Neuronal stem cell (in vitro differentiated cells): ENCODE results near the gene NFATC2.
A peak's percentile ranks its signal among the peaks of the same experiment; 100 is the strongest.

Experiments used
- DNase-seq: peaks from one replicate; pipeline ENCODE4 v3.0.0-alpha.2; 2013; ENCODE audit warnings: low spot score
- H2AFZ ChIP-seq: one replicate; pipeline ENCODE4 v1.6.1; 2013; ENCODE audit warnings: mild to moderate bottlenecking, low read length, inconsistent platforms
- H2AK5ac ChIP-seq: 2 replicates; pipeline ENCODE4 v1.6.1; 2013; ENCODE audit warnings: low read depth, mild to moderate bottlenecking, inconsistent platforms, low read length, moderate library complexity, mixed read lengths
- H2BK120ac ChIP-seq: 2 replicates; pipeline ENCODE4 v1.6.1; 2013; ENCODE audit warnings: low read depth, mild to moderate bottlenecking, inconsistent platforms, low read length, moderate library complexity, mixed read lengths
- H2BK12ac ChIP-seq: one replicate; pipeline ENCODE4 v1.6.1; 2013; ENCODE audit warnings: low read length, inconsistent platforms
- H2BK15ac ChIP-seq: 2 replicates; pipeline ENCODE4 v1.6.1; 2013; ENCODE audit warnings: mild to moderate bottlenecking, low read length, inconsistent platforms, mixed read lengths
- H2BK5ac ChIP-seq: one replicate; pipeline ENCODE4 v1.6.1; 2013; ENCODE audit warnings: inconsistent platforms, mild to moderate bottlenecking, low read length, moderate library complexity
- H3K14ac ChIP-seq: one replicate; pipeline ENCODE4 v1.6.1; 2013; ENCODE audit warnings: low read length, inconsistent platforms
- H3K18ac ChIP-seq: 2 replicates; pipeline ENCODE4 v1.6.1; 2013; ENCODE audit warnings: low read length, inconsistent platforms
- H3K23ac ChIP-seq: 2 replicates; pipeline ENCODE4 v1.6.1; 2013; ENCODE audit warnings: low read depth, mild to moderate bottlenecking, mixed read lengths, low read length, inconsistent platforms; ENCODE audit not compliant: poor library complexity
- H3K27ac ChIP-seq: replicated peaks from 3 replicates; pipeline ENCODE4 v1.5.1; 2013; ENCODE audit warnings: low read length, inconsistent platforms
- H3K27me3 ChIP-seq, 3 experiments: 2 replicates each; pipeline ENCODE4 v1.6.1; 2013; ENCODE audit warnings: low read length in 3 of 3, mild to moderate bottlenecking in 2 of 3, inconsistent platforms in 1 of 3, low read depth in 1 of 3, mixed read lengths in 1 of 3, moderate library complexity in 1 of 3; ENCODE audit not compliant: control insufficient read depth in 3 of 3, insufficient read depth in 3 of 3
- H3K36me3 ChIP-seq, 2 donors: replicated peaks in 1 of 2; 2 replicates each; pipeline ENCODE4 v1.6.1; 2013; ENCODE audit warnings: low read length in 2 of 2; ENCODE audit not compliant: control insufficient read depth in 2 of 2, insufficient read depth in 2 of 2
- H3K4ac ChIP-seq: 2 replicates; pipeline ENCODE4 v1.6.1; 2013; ENCODE audit warnings: inconsistent platforms, mild to moderate bottlenecking, low read length, moderate library complexity
- H3K4me1 ChIP-seq, 2 donors: 1 replicate in 1 of 2; 2 replicates in 1 of 2; pipeline ENCODE4 v1.6.1; 2013; ENCODE audit warnings: low read length in 2 of 2, low read depth in 1 of 2; ENCODE audit not compliant: control insufficient read depth in 2 of 2, insufficient read depth in 1 of 2
- H3K4me2 ChIP-seq: one replicate; pipeline ENCODE4 v1.6.1; 2013; ENCODE audit warnings: mild to moderate bottlenecking, low read length, inconsistent platforms; ENCODE audit not compliant: insufficient read depth, poor library complexity, severe bottlenecking
- H3K4me3 ChIP-seq, 2 donors: 2 replicates each; pipeline ENCODE4 v1.5.1; 2013; ENCODE audit warnings: low read length in 2 of 2, mild to moderate bottlenecking in 2 of 2, inconsistent platforms in 1 of 2, moderate library complexity in 1 of 2
- H3K79me1 ChIP-seq: one replicate; pipeline ENCODE4 v1.6.1; 2013; ENCODE audit warnings: low read depth, mild to moderate bottlenecking, inconsistent platforms, low read length, moderate library complexity
- H3K9ac ChIP-seq: one replicate; pipeline ENCODE4 v1.6.1; 2013; ENCODE audit warnings: mild to moderate bottlenecking, low read depth, low read length, inconsistent platforms; ENCODE audit not compliant: poor library complexity
- H3K9me3 ChIP-seq, 2 donors: replicated peaks in 1 of 2; 2 replicates each; pipeline versions ENCODE3 to v1.6.1; 2013; ENCODE audit warnings: low read length in 2 of 2, mild to moderate bottlenecking in 2 of 2, inconsistent platforms in 1 of 2, low read depth in 1 of 2, mixed read lengths in 1 of 2, moderate library complexity in 1 of 2; ENCODE audit not compliant: control insufficient read depth in 2 of 2, insufficient read depth in 1 of 2
- H4K8ac ChIP-seq: one replicate; pipeline ENCODE4 v1.6.1; 2013; ENCODE audit warnings: low read depth, mild to moderate bottlenecking, inconsistent platforms, low read length, moderate library complexity
- H4K91ac ChIP-seq: one replicate; pipeline ENCODE4 v1.6.1; 2013; ENCODE audit warnings: low read length, low read depth, mild to moderate bottlenecking, inconsistent platforms; ENCODE audit not compliant: poor library complexity
- WGBS, 2 donors: extraction: QIAGEN DNeasy Blood & Tissue Kit; methylation state at CpG; one replicate each; pipeline ENCODE4 v1.1.7; 2013; ENCODE audit warnings: missing lambda C conversion rate in 2 of 2, mixed read lengths in 1 of 2; ENCODE audit not compliant: insufficient read length in 2 of 2, insufficient replicate concordance in 1 of 2; ENCODE audit errors: extremely low coverage in 2 of 2; 5-methylcytosine and 5-hydroxymethylcytosine counted together

Gene NFATC2

DNA sequence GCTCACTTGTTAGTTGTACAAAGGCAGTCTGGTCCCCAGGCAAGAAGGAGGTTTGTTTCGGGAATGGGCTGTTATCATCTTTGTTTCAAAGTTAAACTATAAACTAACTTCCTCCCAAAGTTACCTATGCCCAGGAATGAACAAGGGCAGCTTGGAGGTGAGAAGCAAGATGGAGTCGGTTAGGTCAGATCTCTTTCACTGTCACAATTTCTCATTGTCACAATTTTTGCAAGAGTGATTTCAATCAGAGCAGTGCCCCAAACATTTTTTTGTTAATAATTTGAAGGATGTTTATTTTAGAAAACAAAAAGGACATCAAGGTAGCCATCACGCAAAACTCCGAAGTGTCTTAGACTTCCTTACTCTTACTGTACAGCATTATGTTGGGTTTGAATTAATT, 170.8 kb downstream of the NFATC2 start:
- Histone ChIP-seq H4K8ac (no peak overlapping the region), H3K27ac (no peak overlapping the region), H3K14ac (no peak overlapping the region), H2AK5ac (no peak overlapping the region), H2BK120ac (no peak overlapping the region), H3K27me3 (no peaks in the 10 kb centered on the region), H3K36me3 (no peaks in the 10 kb centered on the region), H2AFZ (no peak overlapping the region), H3K4ac (no peak overlapping the region), H2BK12ac (no peak overlapping the region), H3K4me1 (peaks cover 0 to 2% of the 10 kb centered on the region in 2 donors), H3K79me1 (no peaks in the 10 kb centered on the region), H3K4me3 (no peak overlapping the region), H3K9me3 (no peaks in the 10 kb centered on the region), H3K18ac (no peak overlapping the region), H3K23ac (no peak overlapping the region), H2BK15ac (no peak overlapping the region), H4K91ac (no peak overlapping the region), H3K4me2 (no peak overlapping the region), H2BK5ac (no peak overlapping the region), H3K9ac (no peak overlapping the region)
- DNase-seq: no peak
- no CpG with 5 or more reads among the region's 4 CpGs for WGBS, 2 donors

DNA sequence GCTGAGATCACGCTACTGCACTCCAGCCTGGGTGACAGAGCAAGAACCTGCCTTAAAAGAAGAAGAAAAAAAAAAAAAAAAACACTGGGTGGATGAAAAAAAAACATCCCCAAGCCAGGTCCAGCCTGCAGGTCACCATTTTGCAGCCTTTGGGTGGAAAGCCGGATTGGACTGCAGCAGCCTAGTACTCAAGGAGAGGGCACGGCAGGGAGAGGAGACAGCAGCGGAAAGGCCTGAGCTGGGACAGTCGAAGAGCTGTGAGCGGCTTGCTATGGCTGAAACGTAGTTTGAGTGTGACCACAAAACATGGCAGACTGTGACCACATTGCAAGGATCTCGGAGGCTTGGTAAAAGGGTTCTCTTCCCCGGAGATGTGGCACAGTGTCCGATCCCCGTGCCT, 173.0 kb downstream of the NFATC2 start:
- H3K36me3 ChIP-seq: no peaks in the 10 kb centered on the region
- H3K4me3 ChIP-seq: no peak overlapping the region
- H2AK5ac ChIP-seq: no peak overlapping the region
- no peak overlapping the region for H4K91ac ChIP-seq
- no peak overlapping the region for H3K18ac ChIP-seq
- no peak overlapping the region for H2BK12ac ChIP-seq
- no peak overlapping the region for H3K4me2 ChIP-seq
- H3K9ac ChIP-seq: no peak overlapping the region
- no peaks in the 10 kb centered on the region for H3K79me1 ChIP-seq
- no peak overlapping the region for H4K8ac ChIP-seq
- H2BK15ac ChIP-seq: no peak overlapping the region
- no peak overlapping the region for H3K14ac ChIP-seq
- no peak overlapping the region for H2BK120ac ChIP-seq
- DNase-seq: no peak
- H3K27ac ChIP-seq: no peak overlapping the region
- H2BK5ac ChIP-seq: no peak overlapping the region
- H3K4me1 ChIP-seq: peaks cover 0 to 3% of the 10 kb centered on the region in 2 donors
- no peak overlapping the region for H3K23ac ChIP-seq
- WGBS, 2 donors: no CpG with 5 or more reads among the region's 11 CpGs
- no peaks in the 10 kb centered on the region for H3K9me3 ChIP-seq
- no peaks in the 10 kb centered on the region for H3K27me3 ChIP-seq
- H2AFZ ChIP-seq: no peak overlapping the region
- no peak overlapping the region for H3K4ac ChIP-seq

DNA sequence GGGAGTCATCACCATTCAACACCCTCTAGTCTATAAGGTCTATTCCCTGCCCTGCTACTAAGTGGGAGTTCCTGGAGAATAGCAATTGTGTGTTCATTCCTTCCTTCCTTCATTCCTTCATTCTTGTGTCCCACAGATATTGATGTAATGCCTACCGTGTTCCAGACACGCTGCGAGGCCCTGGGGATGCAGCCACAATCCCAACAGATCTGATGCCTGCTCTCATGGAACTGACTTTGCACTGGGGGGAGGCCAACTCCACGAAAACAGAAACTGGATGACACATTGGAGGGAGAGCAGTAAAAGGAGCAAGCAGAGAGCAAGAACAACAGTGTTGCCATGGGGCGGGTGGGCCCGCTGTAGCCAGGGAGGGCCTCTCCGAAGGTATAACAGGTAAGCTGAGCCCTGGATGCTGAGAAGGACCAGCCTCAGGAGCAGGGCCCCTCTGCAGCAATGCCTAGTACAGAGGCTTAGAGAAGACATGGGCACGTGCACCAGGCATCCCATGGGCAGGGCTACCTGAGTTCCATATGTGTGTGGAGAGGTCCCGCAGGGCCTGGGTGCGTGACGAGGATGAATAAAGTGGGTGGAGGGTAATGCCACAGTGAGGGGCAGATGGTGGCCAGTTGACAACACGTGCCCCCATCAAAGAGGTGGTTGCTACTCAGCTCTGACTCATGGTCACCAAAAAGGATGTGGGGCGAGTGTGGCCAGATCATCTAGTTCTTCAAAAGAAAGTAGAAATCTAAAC, 173.9 kb downstream of the NFATC2 start:
- no peak for DNase-seq
- H2BK15ac ChIP-seq: no peak overlapping the region
- no peak overlapping the region for H3K4ac ChIP-seq
- H2AK5ac ChIP-seq: peak overlapping the region; percentile 16
- H3K23ac ChIP-seq: no peak overlapping the region
- no peaks in the 10 kb centered on the region for H3K27me3 ChIP-seq
- no peak overlapping the region for H3K14ac ChIP-seq
- no peak overlapping the region for H2BK12ac ChIP-seq
- H3K79me1 ChIP-seq: no peaks in the 10 kb centered on the region
- no peak overlapping the region for H3K4me2 ChIP-seq
- H3K4me3 ChIP-seq: no peak overlapping the region
- no peak overlapping the region for H2AFZ ChIP-seq
- no peak overlapping the region for H4K91ac ChIP-seq
- peak overlapping the region; percentile 39 for H3K9ac ChIP-seq
- WGBS, 2 donors: no CpG with 5 or more reads among the region's 13 CpGs
- no peak overlapping the region for H3K18ac ChIP-seq
- H3K4me1 ChIP-seq: peaks cover 0 to 3% of the 10 kb centered on the region in 2 donors
- no peaks in the 10 kb centered on the region for H3K36me3 ChIP-seq
- no peak overlapping the region for H4K8ac ChIP-seq
- H2BK5ac ChIP-seq: no peak overlapping the region
- no peak overlapping the region for H2BK120ac ChIP-seq
- H3K9me3 ChIP-seq: no peaks in the 10 kb centered on the region
- H3K27ac ChIP-seq: no peak overlapping the region

GRCh38 chr20:51366155-51366886, 176.2 kb downstream of the NFATC2 start:
- Histone ChIP-seq H3K14ac (no peak overlapping the region), H4K91ac (no peak overlapping the region), H2AK5ac (no peak overlapping the region), H2BK120ac (no peak overlapping the region), H3K36me3 (no peaks in the 10 kb centered on the region), H3K27ac (no peak overlapping the region), H3K27me3 (no peaks in the 10 kb centered on the region), H3K4ac (no peak overlapping the region), H3K79me1 (no peaks in the 10 kb centered on the region), H2AFZ (peak overlapping the region; percentile 80), H3K9ac (no peak overlapping the region), H2BK15ac (no peak overlapping the region), H4K8ac (no peak overlapping the region), H3K4me2 (no peak overlapping the region), H3K4me1 (peaks cover 0 to 3% of the 10 kb centered on the region in 2 donors), H3K18ac (no peak overlapping the region), H2BK12ac (no peak overlapping the region), H3K4me3 (no peak overlapping the region), H3K9me3 (peaks cover 2 to 4% of the 10 kb centered on the region in 2 donors), H2BK5ac (no peak overlapping the region), H3K23ac (no peak overlapping the region)
- DNase-seq: no peak
- WGBS, 2 donors: no CpG with 5 or more reads among the region's 16 CpGs
